Mesothelial cell of epicardium (in vitro differentiated cells): ENCODE measurements around the gene GPC6. TPM values are rescaled to one million over a fixed set of nuclear protein-coding genes. Genes with fewer than 3 reads are reported as not detected.

Experiments used
- DNase-seq, 2 experiments: peaks; one replicate each; pipeline ENCODE4 v3.0.0; 2021; ENCODE audit warnings: low spot score in 2 of 2; ENCODE audit not compliant: unreplicated experiment in 2 of 2
- H3K27ac Mint-ChIP-seq: 2 replicates; pipeline ENCODE4 v1.8.0; 2021; ENCODE audit warnings: mixed read lengths
- H3K27me3 Mint-ChIP-seq: 2 replicates; pipeline ENCODE4 v1.8.0; 2021; ENCODE audit warnings: low read depth, mixed read lengths
- H3K36me3 Mint-ChIP-seq: 2 replicates; pipeline ENCODE4 v1.8.0; 2021; ENCODE audit warnings: mixed read lengths
- H3K4me1 Mint-ChIP-seq: 2 replicates; pipeline ENCODE4 v1.8.0; 2021; ENCODE audit warnings: mixed read lengths
- H3K4me3 Mint-ChIP-seq: 2 replicates; pipeline ENCODE4 v1.8.0; 2021; ENCODE audit warnings: mild to moderate bottlenecking, moderate library complexity, mixed read lengths
- H3K9me3 Mint-ChIP-seq: 2 replicates; pipeline ENCODE4 v1.8.0; 2021; ENCODE audit warnings: mixed read lengths
- total RNA-seq: library from RNA; stranded (reverse); gene quantifications from 3 replicates; pipeline ENCODE4 v1.2.1, GENCODE V29; 2021
- TF ChIP-seq, protein P1 (sequence below): fragments of 200-600 bp; sonication (generic); IDR thresholded peaks from one replicate; pipeline ENCODE4 v1.5.0; 2021; ENCODE audit warnings: antibody characterized with exemption; ENCODE audit not compliant: unreplicated experiment

The GPC6 gene
- total RNA-seq, 1 donor from 2014 or later = 112 TPM

DNA sequence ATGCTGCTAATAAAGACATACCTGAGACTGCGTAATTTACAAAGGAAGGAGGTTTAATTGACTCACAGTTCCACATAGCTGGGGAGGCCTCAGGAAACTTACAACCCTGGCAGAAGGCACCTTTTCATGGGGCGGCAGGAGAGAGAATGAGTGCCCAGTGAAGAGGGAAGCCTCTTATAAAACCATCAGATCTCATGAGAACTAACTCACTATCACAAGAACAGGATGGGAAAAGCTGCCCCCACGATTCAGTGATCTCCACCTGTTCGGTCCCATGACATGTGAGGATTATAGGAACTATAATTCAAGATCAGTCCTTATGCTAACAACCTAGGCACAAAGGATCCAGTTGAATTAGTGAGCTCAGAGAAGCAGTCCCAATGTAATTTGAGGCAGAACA lies 59.4 kb downstream of the GPC6 start:
- Mint-ChIP-seq H3K27me3 (no peaks in the 10 kb centered on the region), H3K4me3 (no peak overlapping the region), H3K9me3 (no peaks in the 10 kb centered on the region), H3K4me1 (peaks cover 54% of the 10 kb centered on the region), H3K27ac (no peak overlapping the region), H3K36me3 (no peaks in the 10 kb centered on the region)
- DNase-seq = no peak
- TF ChIP-seq, protein P1, sequence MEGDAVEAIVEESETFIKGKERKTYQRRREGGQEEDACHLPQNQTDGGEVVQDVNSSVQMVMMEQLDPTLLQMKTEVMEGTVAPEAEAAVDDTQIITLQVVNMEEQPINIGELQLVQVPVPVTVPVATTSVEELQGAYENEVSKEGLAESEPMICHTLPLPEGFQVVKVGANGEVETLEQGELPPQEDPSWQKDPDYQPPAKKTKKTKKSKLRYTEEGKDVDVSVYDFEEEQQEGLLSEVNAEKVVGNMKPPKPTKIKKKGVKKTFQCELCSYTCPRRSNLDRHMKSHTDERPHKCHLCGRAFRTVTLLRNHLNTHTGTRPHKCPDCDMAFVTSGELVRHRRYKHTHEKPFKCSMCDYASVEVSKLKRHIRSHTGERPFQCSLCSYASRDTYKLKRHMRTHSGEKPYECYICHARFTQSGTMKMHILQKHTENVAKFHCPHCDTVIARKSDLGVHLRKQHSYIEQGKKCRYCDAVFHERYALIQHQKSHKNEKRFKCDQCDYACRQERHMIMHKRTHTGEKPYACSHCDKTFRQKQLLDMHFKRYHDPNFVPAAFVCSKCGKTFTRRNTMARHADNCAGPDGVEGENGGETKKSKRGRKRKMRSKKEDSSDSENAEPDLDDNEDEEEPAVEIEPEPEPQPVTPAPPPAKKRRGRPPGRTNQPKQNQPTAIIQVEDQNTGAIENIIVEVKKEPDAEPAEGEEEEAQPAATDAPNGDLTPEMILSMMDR = no peak

DNA sequence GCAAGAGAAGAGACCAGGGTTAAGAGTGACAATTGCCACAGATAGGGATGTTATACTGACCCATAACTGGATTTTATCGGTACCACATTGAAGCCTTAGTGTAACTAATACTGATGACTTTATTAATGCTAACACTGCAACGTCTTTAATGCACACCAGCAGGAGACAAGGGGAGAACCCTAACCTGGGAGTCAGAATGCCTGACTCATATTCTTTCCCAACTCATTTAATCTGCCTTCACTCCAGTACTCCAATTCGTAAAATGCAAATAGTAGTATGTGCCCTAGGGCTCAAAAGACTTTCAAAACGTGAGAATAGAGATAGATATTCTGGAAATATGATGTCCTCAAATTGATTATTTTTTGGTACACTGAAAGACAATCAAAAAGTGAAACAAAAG lies 62.4 kb downstream of the GPC6 start:
- no peak for DNase-seq
- no peak overlapping the region for H3K27ac Mint-ChIP-seq
- no peak overlapping the region for H3K4me3 Mint-ChIP-seq
- H3K36me3 Mint-ChIP-seq = no peaks in the 10 kb centered on the region
- TF ChIP-seq, protein P1 = no peak
- no peaks in the 10 kb centered on the region for H3K9me3 Mint-ChIP-seq
- no peaks in the 10 kb centered on the region for H3K27me3 Mint-ChIP-seq
- peaks cover 45% of the 10 kb centered on the region for H3K4me1 Mint-ChIP-seq

DNA sequence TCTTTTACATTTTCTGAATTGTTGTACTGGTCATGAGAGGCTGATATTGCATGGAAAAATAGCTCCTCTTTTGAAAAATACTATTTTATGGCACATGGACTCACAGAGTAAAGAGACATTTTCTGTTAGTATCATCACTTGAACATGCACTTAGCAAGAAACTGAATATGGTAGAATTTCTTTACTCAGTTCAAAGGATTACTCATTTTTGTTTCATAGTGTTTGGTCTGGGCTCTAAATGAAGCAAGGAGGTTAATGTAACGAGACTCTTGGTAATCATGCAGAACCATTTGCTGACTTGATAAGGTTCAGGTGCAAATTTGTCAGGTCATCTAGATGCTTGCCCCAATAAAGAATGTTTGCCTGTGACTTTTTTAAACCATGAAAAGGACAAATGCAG lies 63.2 kb downstream of the GPC6 start:
- H3K36me3 Mint-ChIP-seq = no peaks in the 10 kb centered on the region

DNA sequence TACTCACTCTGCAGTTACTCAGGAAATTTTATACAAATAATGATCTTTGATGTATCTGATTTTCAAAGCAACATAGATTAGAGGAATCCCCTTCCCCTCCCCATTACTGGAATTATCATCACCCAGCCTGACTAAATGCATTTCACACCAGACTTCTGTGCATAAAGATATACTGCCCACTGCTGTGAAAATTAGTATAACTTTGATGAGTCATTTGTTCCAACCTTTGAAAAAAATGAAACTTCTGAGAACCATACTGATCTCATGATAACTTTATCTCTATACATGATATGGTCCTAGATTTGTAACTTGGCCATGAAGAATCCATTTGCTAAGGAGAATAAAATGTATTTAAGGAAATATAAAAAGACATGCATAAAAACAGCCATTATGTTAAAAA lies 63.9 kb downstream of the GPC6 start:
- Mint-ChIP-seq H3K4me3 (no peak overlapping the region), H3K9me3 (no peaks in the 10 kb centered on the region), H3K27ac (no peak overlapping the region), H3K4me1 (peaks cover 35% of the 10 kb centered on the region), H3K27me3 (no peaks in the 10 kb centered on the region), H3K36me3 (no peaks in the 10 kb centered on the region)
- DNase-seq = no peak
- TF ChIP-seq, protein P1 = no peak

More for the DNA sequence above, 63.2 kb downstream of the GPC6 start:
- TF ChIP-seq, protein P1 = no peak
- no peak for DNase-seq
- H3K4me1 Mint-ChIP-seq = peaks cover 37% of the 10 kb centered on the region
- no peak overlapping the region for H3K4me3 Mint-ChIP-seq
- no peaks in the 10 kb centered on the region for H3K9me3 Mint-ChIP-seq
- H3K27me3 Mint-ChIP-seq = no peaks in the 10 kb centered on the region
- no peak overlapping the region for H3K27ac Mint-ChIP-seq

DNA sequence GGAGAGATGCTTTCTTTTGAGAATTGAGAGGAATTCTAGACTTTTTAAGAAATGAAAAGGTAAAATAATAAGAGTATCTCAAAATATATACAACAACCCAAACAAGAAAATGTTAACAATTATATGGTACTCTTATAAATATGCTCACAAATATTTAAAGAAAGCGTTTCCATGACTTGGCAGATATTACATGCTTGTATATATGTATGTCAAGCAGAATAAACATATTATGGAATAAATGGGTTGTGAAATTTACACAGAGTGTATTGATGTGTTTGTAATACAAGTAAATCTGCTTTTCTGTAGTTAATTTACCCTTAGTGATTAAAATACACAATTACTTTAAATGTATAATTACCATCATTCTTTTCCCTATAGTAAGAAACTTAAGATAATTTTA lies 65.8 kb downstream of the GPC6 start:
- Mint-ChIP-seq H3K4me3 (no peak overlapping the region), H3K9me3 (no peaks in the 10 kb centered on the region), H3K36me3 (peaks cover 4% of the 10 kb centered on the region), H3K27ac (no peak overlapping the region), H3K4me1 (peaks cover 25% of the 10 kb centered on the region), H3K27me3 (no peaks in the 10 kb centered on the region)
- TF ChIP-seq, protein P1 = no peak
- DNase-seq = no peak

DNA sequence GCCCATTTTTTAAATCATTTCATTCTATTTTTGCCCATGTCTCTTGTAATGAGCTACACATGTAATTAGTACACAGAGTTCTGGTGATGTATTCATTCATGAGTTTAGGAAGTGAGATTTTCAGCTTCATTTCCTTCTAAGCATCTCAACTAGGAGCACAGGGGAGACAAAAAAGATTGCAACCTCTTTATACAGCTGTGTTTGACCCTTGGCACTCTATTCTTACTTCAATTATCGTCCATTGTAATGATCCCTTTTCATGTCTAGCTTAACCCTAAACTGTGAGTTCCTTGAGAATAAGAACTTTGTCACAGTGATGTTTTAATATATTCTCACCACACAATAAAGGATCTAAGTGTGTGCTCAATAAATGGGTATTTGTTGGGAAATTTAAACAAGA lies 67.1 kb downstream of the GPC6 start:
- TF ChIP-seq, protein P1 = no peak
- peaks cover 7% of the 10 kb centered on the region for H3K36me3 Mint-ChIP-seq
- peaks cover 22% of the 10 kb centered on the region for H3K4me1 Mint-ChIP-seq
- no peaks in the 10 kb centered on the region for H3K27me3 Mint-ChIP-seq
- H3K4me3 Mint-ChIP-seq = no peak overlapping the region
- H3K9me3 Mint-ChIP-seq = no peaks in the 10 kb centered on the region
- DNase-seq = no peak
- H3K27ac Mint-ChIP-seq = no peak overlapping the region
